ENCODE results near the gene CCDC188. TPM values are rescaled to one million over a fixed set of nuclear protein-coding genes. Genes with fewer than 3 reads are reported as not detected.

CCDC188 gene
- total and polyA plus RNA-seq, 2 of the 4 experiments (the other 2 are of a cell fraction): 0.10 TPM; not detected in 1

DNA sequence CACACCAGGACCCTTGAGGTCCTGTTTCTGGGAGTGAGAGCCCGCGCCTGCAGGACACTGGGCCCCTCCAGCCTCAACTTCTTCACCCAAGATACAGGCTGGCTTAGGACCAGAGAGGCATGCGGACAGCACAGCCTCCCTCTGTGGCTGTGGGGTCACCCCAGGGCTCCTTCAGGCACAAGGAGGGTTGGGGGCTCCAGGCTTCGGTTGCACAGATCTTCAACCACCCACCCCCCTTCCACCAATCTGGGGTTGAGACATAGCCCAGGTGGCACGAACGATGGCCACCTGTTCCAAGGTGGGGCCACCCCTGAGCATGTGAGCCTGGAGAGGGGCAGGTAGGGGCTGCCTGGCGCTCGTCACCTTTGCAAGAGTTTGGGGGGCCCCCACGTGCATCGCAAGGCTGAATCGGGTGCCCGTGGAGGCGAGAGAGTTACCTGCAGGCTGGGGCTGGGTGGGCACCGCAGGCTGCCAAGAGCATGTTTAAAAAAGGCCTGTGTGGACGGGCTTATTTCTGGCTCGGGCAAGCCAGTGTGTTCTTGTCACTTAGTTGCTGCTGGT lies 18.1 kb downstream of the CCDC188 start:
- intact Hi-C loops (cut with micrococcal nuclease): no loop called here
- Histone ChIP-seq H3K4me3 (ENCODE audit: insufficient read depth, low read depth, low read length) (peak overlapping the region; percentile 72), H3K23ac (ENCODE audit: low read depth, low read length) (peak overlapping the region; percentile 77), H3K56ac (ENCODE audit: extremely low read depth, insufficient read depth, low read length) (no peak overlapping the region), H4K20me1 (ENCODE audit: insufficient read depth, low read length) (peaks cover 58% of the 10 kb centered on the region), H3K4ac (ENCODE audit: low read depth, low read length) (peak overlapping the region; percentile 47), H4K8ac (ENCODE audit: low read depth in 2 of 2, low read length in 2 of 2) (peak overlapping the region; percentile 71 to 73; a peak in 3 of 4 replicates), H3K79me1 (ENCODE audit: low read depth in 1 of 2, low read length in 2 of 2) (peaks cover 11 to 56% of the 10 kb centered on the region in 2 experiments), H2BK120ac (ENCODE audit: low read depth, low read length) (no peak overlapping the region), H2BK5ac (ENCODE audit: low read depth, low read length, poor library complexity, severe bottlenecking) (peak overlapping the region; percentile 43), H3K9me3 (ENCODE audit: control insufficient read depth, insufficient read depth, low read length) (no peaks in the 10 kb centered on the region), H4K91ac (ENCODE audit: insufficient read depth, low read depth, low read length) (peak overlapping the region; percentile 65), H2AK9ac (replicated peaks; ENCODE audit: low read depth, low read length, poor library complexity) (peak overlapping the region; percentile 78), H3K4me1 (ENCODE audit: control insufficient read depth, insufficient read depth, low read length) (peaks cover 12% of the 10 kb centered on the region), H2BK15ac (ENCODE audit: low read depth, low read length) (no peak overlapping the region), H3K27me3 (ENCODE audit: control insufficient read depth, insufficient read depth, low read length) (no peaks in the 10 kb centered on the region), H3K18ac (ENCODE audit: low read depth, low read length) (no peak overlapping the region), H2AK5ac (ENCODE audit: low read depth, low read length) (peak overlapping the region; percentile 35), H3K9me1 (ENCODE audit: insufficient read depth, low read length) (peaks cover 9% of the 10 kb centered on the region), H2AFZ (replicated peaks; ENCODE audit: low read length, poor library complexity) (peak overlapping the region; percentile 89), H3K9ac (ENCODE audit: low read depth, low read length) (peak overlapping the region; percentile 72), H3K36me3 (ENCODE audit: control insufficient read depth, insufficient read depth, low read length) (peaks cover 5% of the 10 kb centered on the region), H3K4me2 (ENCODE audit: low read depth, low read length) (peak overlapping the region; percentile 91), H4K5ac (ENCODE audit: low read depth, low read length) (no peak overlapping the region), H2BK20ac (ENCODE audit: low read depth, low read length) (no peak overlapping the region), H3K14ac (replicated peaks; ENCODE audit: low read depth, low read length) (peak overlapping the region; percentile 22), H3K27ac (ENCODE audit: insufficient read depth, low read length) (peak overlapping the region; percentile 41)
- DNase-seq: no peak
- no TSS peak for BruUV-seq (replicated peaks)
- ChIA-PET CTCF (no interaction called here), POLR2A (ENCODE audit: unreplicated experiment) (no interaction called here)
- in situ Hi-C loops (cut with MboI; ENCODE audit: low sequenced_read_pairs): no loop called here
- TF ChIP-seq MAFK (IDR thresholded peaks at IDR 0.05; ENCODE audit: low read depth, low read length) (no peak), POLR2A (IDR thresholded peaks at IDR 0.05; ENCODE audit: low read depth, low read length) (no peak), MAZ (IDR thresholded peaks at IDR 0.05; ENCODE audit: borderline replicate concordance, low read depth, low read length) (no peak), MXI1 (IDR thresholded peaks at IDR 0.05; ENCODE audit: borderline replicate concordance, low read depth, low read length) (no peak), RFX5 (IDR thresholded peaks at IDR 0.05; ENCODE audit: low read depth, low read length) (no peak), RCOR1 (IDR thresholded peaks at IDR 0.05; ENCODE audit: insufficient replicate concordance, low read length) (no peak), CHD1 (IDR thresholded peaks at IDR 0.05; ENCODE audit: low read depth, low read length) (no peak), CEBPB (IDR thresholded peaks at IDR 0.05; ENCODE audit: low read depth, low read length) (no peak), SMC3 (IDR thresholded peaks at IDR 0.05; ENCODE audit: low read depth, low read length) (no peak), RAD21 (IDR thresholded peaks at IDR 0.05; ENCODE audit: low read length) (no peak)
- TF ChIP-seq, protein P1, sequence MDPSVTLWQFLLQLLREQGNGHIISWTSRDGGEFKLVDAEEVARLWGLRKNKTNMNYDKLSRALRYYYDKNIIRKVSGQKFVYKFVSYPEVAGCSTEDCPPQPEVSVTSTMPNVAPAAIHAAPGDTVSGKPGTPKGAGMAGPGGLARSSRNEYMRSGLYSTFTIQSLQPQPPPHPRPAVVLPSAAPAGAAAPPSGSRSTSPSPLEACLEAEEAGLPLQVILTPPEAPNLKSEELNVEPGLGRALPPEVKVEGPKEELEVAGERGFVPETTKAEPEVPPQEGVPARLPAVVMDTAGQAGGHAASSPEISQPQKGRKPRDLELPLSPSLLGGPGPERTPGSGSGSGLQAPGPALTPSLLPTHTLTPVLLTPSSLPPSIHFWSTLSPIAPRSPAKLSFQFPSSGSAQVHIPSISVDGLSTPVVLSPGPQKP (IDR thresholded peaks at IDR 0.05; ENCODE audit: borderline replicate concordance, low read depth, low read length): no peak
- TF ChIP-seq, protein P2, sequence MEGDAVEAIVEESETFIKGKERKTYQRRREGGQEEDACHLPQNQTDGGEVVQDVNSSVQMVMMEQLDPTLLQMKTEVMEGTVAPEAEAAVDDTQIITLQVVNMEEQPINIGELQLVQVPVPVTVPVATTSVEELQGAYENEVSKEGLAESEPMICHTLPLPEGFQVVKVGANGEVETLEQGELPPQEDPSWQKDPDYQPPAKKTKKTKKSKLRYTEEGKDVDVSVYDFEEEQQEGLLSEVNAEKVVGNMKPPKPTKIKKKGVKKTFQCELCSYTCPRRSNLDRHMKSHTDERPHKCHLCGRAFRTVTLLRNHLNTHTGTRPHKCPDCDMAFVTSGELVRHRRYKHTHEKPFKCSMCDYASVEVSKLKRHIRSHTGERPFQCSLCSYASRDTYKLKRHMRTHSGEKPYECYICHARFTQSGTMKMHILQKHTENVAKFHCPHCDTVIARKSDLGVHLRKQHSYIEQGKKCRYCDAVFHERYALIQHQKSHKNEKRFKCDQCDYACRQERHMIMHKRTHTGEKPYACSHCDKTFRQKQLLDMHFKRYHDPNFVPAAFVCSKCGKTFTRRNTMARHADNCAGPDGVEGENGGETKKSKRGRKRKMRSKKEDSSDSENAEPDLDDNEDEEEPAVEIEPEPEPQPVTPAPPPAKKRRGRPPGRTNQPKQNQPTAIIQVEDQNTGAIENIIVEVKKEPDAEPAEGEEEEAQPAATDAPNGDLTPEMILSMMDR (conservative IDR thresholded peaks at IDR 0.05; ENCODE audit: low read depth, low read length): no peak
- WGBS, 2 experiments (ENCODE audit: extremely low coverage in 2 of 2, insufficient read length in 1 of 2): 81% methylated on average over 5 of the region's 16 CpGs; no CpG with 5 or more reads in 1 of the 2 experiments
- dilution Hi-C loops (cut with HindIII; ENCODE audit: low sequenced_read_pairs, unreplicated experiment): no loop called here
- ATAC-seq (ENCODE audit: low read depth): no peak
